Lower lobe of right lung (tissue), 2 donors: ENCODE data around the gene ROBO2. TPM values are rescaled to one million over a fixed set of nuclear protein-coding genes. Genes with fewer than 3 reads are reported as not detected.

ENCODE experiments used
- ATAC-seq, 2 donors: fragments of 200-7000 bp; cut with Tn5 transposase; one replicate each; pipeline ENCODE4 v1.9.1; 2020 to 2022; ENCODE audit warnings: mild to moderate bottlenecking in 2 of 2, moderate library complexity in 2 of 2
- DNase-seq: peaks from one replicate; pipeline ENCODE4 v3.0.0-alpha.2; 2020
- H3K27ac ChIP-seq: fragments of 200-600 bp; one replicate; pipeline ENCODE4 v1.8.0; 2022
- H3K27me3 ChIP-seq: fragments of 200-600 bp; one replicate; pipeline ENCODE4 v1.8.0; 2022; ENCODE audit warnings: low read depth
- H3K36me3 ChIP-seq: fragments of 200-600 bp; one replicate; pipeline ENCODE4 v1.8.0; 2022; ENCODE audit warnings: mild to moderate bottlenecking
- H3K4me1 ChIP-seq: fragments of 200-600 bp; one replicate; pipeline ENCODE4 v1.8.0; 2022
- H3K4me3 ChIP-seq: fragments of 200-600 bp; one replicate; pipeline ENCODE4 v1.8.0; 2022; ENCODE audit warnings: mild to moderate bottlenecking
- H3K9me3 ChIP-seq: fragments of 200-600 bp; one replicate; pipeline ENCODE4 v1.8.0; 2022
- CTCF ChIP-seq: fragments of 200-600 bp; IDR thresholded peaks from one replicate; pipeline ENCODE4 v1.8.0; 2022; ENCODE audit warnings: antibody characterized with exemption, mild to moderate bottlenecking
- intact Hi-C: fragments of 100-400 bp; cut with DNase I; formaldehyde crosslinking; loops from one replicate; pipeline ENCODE4 v1.11.0; 2022
- total RNA-seq: library from RNA; stranded (reverse); fragmentation: NEBNext Ultra II Directional; extraction: Animal tissue kit (Norgen Biotek cat#: 25700); gene quantifications from one replicate; pipeline ENCODE4 v1.2.1, GENCODE V29; 2021
- donor health status: DM: no; HTN: yes; CAD: no; lungs with severe emphysema.

ROBO2 gene
- total RNA-seq, 1 donor from 2014 or later, result 11.8 TPM

DNA sequence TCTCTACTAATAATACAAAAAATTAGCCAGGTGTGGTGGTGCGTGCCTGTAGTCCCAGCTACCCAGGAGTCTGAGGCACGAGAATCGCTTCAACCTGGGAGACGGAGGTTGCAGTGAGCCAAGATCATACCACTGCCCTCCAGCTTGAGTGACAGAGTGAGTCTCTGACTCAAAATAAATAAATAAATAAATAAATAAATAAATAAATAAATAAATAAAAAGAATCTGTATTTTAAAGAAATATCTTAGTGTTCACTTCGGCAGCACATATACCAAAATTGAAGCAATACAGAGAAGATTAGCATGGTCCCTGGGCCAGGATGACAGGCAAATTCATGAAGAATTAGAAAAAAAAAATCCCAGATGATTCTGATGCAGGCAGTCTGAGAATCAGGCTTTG, 51.9 kb downstream of the ROBO2 start:
- Histone ChIP-seq H3K36me3 (no peaks in the 10 kb centered on the region), H3K4me3 (no peak overlapping the region), H3K27ac (no peak overlapping the region), H3K4me1 (no peaks in the 10 kb centered on the region), H3K27me3 (no peaks in the 10 kb centered on the region), H3K9me3 (no peaks in the 10 kb centered on the region)
- TF ChIP-seq CTCF, result no peak
- intact Hi-C loops, result no loop called here
- ATAC-seq (no peak), DNase-seq (no peak)

DNA sequence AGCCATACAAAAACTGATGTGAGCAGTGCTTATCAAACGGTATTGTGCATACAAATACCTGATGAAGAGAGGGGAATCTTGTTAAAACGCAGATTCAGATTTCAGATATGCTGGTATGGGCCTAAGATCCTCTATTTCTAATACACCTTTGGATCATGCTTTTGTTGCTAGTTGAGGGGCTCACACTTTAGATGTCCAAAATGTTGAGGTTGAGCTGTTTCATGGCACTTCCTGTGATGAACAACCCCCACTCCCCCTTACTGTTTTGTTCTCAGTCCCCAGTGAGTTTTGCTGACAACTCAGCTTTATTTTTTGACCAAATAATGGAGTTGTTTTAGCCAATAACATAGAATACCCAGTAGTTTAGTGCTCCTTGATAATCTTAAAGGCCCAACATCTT, 53.2 kb downstream of the ROBO2 start:
- no peak for ATAC-seq
- no peaks in the 10 kb centered on the region for H3K9me3 ChIP-seq
- intact Hi-C loops, result no loop called here

GRCh38 chr3:77096145-77096544, 56.2 kb downstream of the ROBO2 start:
- H3K27ac ChIP-seq, result no peak overlapping the region
- H3K9me3 ChIP-seq, result no peaks in the 10 kb centered on the region
- no peak for ATAC-seq
- TF ChIP-seq CTCF, result no peak
- H3K27me3 ChIP-seq, result no peaks in the 10 kb centered on the region
- H3K4me3 ChIP-seq, result no peak overlapping the region
- no peak for DNase-seq
- H3K36me3 ChIP-seq, result no peaks in the 10 kb centered on the region
- H3K4me1 ChIP-seq, result no peaks in the 10 kb centered on the region
- intact Hi-C loops, result no loop called here

More for the DNA sequence above, 53.2 kb downstream of the ROBO2 start:
- TF ChIP-seq CTCF, result no peak
- Histone ChIP-seq H3K27ac (no peak overlapping the region), H3K4me3 (no peak overlapping the region), H3K27me3 (no peaks in the 10 kb centered on the region), H3K4me1 (no peaks in the 10 kb centered on the region), H3K36me3 (no peaks in the 10 kb centered on the region)
- no peak for DNase-seq

DNA sequence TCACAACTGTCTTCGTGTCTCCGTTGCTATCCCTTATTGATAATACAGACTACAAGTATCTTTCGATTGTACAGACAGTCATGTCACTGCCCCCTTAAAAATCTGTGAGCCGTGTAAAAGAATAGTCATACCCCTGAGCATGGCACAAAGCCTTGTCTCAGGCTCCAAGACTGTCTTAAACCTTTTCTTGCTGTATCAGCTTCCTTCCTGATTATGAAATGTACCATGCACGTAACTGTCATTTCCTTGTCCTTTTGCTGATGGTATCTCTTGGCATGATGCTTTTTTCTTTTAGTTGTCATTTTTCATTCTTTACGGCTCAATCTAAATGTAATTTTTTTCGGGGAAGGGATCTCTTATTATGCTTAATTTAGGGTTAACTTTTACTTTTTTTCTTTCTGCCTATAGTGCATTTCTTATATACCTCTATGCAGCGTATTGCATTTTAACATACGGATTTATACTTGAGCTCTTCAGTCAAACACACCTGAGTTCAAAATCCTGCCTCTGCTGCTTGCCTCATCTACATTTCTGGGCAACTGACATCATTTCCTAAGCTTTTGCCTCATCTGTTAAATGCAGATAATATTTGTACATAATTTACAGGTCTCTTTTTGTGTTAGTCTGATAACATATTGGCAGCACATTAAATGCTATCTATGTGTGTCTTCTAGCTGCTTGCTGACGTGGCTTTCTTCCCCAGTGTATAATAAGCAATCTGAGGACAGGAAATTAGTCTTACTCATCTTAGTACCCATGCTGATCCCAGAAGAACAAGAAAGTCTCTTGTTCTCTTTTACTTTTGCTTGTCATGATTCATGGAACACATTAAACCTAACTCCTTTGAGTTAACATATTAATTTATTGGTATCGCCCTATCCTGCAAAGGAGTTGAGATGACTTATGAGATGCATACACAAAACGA, 57.3 kb downstream of the ROBO2 start:
- intact Hi-C loops, result no loop called here
- H3K36me3 ChIP-seq, result no peaks in the 10 kb centered on the region
- no peak for ATAC-seq

More for the DNA sequence above, 57.3 kb downstream of the ROBO2 start:
- Histone ChIP-seq H3K27ac (no peak overlapping the region), H3K9me3 (no peaks in the 10 kb centered on the region), H3K4me1 (no peaks in the 10 kb centered on the region), H3K27me3 (no peaks in the 10 kb centered on the region), H3K4me3 (no peak overlapping the region)
- TF ChIP-seq CTCF, result no peak
- no peak for DNase-seq
